ENCODE measurements around the gene SLC6A17.

- TF ChIP-seq FOXP4 (CRISPR knock-in tag; IDR thresholded peaks at IDR 0.05) (no peak), CTCF (IDR thresholded peaks at IDR 0.05) (no peak), GABPB1 (CRISPR knock-in tag; IDR thresholded peaks at IDR 0.05) (no peak), USF1 (CRISPR knock-in tag; IDR thresholded peaks at IDR 0.05) (no peak)
Measured at GRCh38 chr1:110163591-110163990, 13.3 kb downstream of the SLC6A17 start.
